Measurements from ENCODE around the gene HNRNPK.

The HNRNPK gene

GRCh38 chr9:83986765-83987401 lies 6.9 kb upstream of the HNRNPK start:
- H3K27me3 Mint-ChIP-seq: no peaks in the 10 kb centered on the region
- H3K4me3 Mint-ChIP-seq: peak overlapping the region; percentile 23
- H3K36me3 Mint-ChIP-seq (ENCODE audit: low read depth): peaks cover 49% of the 10 kb centered on the region
- peak overlapping the region; percentile 52 for H3K27ac Mint-ChIP-seq
- peaks cover 36% of the 10 kb centered on the region for H3K4me1 Mint-ChIP-seq (ENCODE audit: low read depth)
- no peaks in the 10 kb centered on the region for H3K9me3 Mint-ChIP-seq

GRCh38 chr9:83986195-83986594 lies 6.2 kb upstream of the HNRNPK start:
- Mint-ChIP-seq H3K36me3 (ENCODE audit: low read depth) (peaks cover 49% of the 10 kb centered on the region), H3K4me3 (no peak overlapping the region), H3K27ac (no peak overlapping the region), H3K27me3 (no peaks in the 10 kb centered on the region), H3K4me1 (ENCODE audit: low read depth) (peaks cover 41% of the 10 kb centered on the region), H3K9me3 (no peaks in the 10 kb centered on the region)

- Mint-ChIP-seq H3K36me3 (ENCODE audit: low read depth) (peaks cover 46% of the 10 kb centered on the region), H3K27me3 (no peaks in the 10 kb centered on the region), H3K4me3 (peak overlapping the region; percentile 95), H3K9me3 (no peaks in the 10 kb centered on the region), H3K4me1 (ENCODE audit: low read depth) (peaks cover 47% of the 10 kb centered on the region), H3K27ac (peak overlapping the region; percentile 99)
Measured at GRCh38 chr9:83981126-83981871, 1.3 kb upstream of the HNRNPK start.

GRCh38 chr9:83980395-83981125 lies 545 bp upstream of the HNRNPK start, which contains the start of gene RMI1:
Gene RMI1 (plus strand): TSS chr9:83980805. CDS start chr9:84000987, 20,182 bp downstream.
- H3K27me3 Mint-ChIP-seq: no peaks in the 10 kb centered on the region
- peaks cover 50% of the 10 kb centered on the region for H3K36me3 Mint-ChIP-seq (ENCODE audit: low read depth)
- H3K4me3 Mint-ChIP-seq: peak within 1 kb of the TSS; percentile 95
- no peaks in the 10 kb centered on the region for H3K9me3 Mint-ChIP-seq
- peak within 1 kb of the TSS; percentile 99 for H3K27ac Mint-ChIP-seq
- H3K4me1 Mint-ChIP-seq (ENCODE audit: low read depth): peaks cover 49% of the 10 kb centered on the region

GRCh38 chr9:83978992-83979811 lies 813 bp downstream of the HNRNPK start:
- peaks cover 64% of the 10 kb centered on the region for H3K36me3 Mint-ChIP-seq (ENCODE audit: low read depth)
- no peaks in the 10 kb centered on the region for H3K9me3 Mint-ChIP-seq
- peak overlapping the region; percentile 99 for H3K27ac Mint-ChIP-seq
- H3K4me3 Mint-ChIP-seq: peak overlapping the region; percentile 95
- H3K4me1 Mint-ChIP-seq (ENCODE audit: low read depth): peaks cover 60% of the 10 kb centered on the region
- no peaks in the 10 kb centered on the region for H3K27me3 Mint-ChIP-seq

GRCh38 chr9:83977196-83977595 lies 2.8 kb downstream of the HNRNPK start:
- peaks cover 64% of the 10 kb centered on the region for H3K4me1 Mint-ChIP-seq (ENCODE audit: low read depth)
- H3K36me3 Mint-ChIP-seq (ENCODE audit: low read depth): peaks cover 79% of the 10 kb centered on the region
- no peaks in the 10 kb centered on the region for H3K27me3 Mint-ChIP-seq
- peak overlapping the region; percentile 95 for H3K4me3 Mint-ChIP-seq
- no peaks in the 10 kb centered on the region for H3K9me3 Mint-ChIP-seq
- peak overlapping the region; percentile 99 for H3K27ac Mint-ChIP-seq

- H3K27me3 Mint-ChIP-seq: no peaks in the 10 kb centered on the region
- peaks cover 83% of the 10 kb centered on the region for H3K36me3 Mint-ChIP-seq (ENCODE audit: low read depth)
- H3K9me3 Mint-ChIP-seq: no peaks in the 10 kb centered on the region
- H3K27ac Mint-ChIP-seq: peak overlapping the region; percentile 65
- H3K4me3 Mint-ChIP-seq: peak overlapping the region; percentile 95
- H3K4me1 Mint-ChIP-seq (ENCODE audit: low read depth): peaks cover 63% of the 10 kb centered on the region
Measured at GRCh38 chr9:83976372-83976771, 3.6 kb downstream of the HNRNPK start.

GRCh38 chr9:83975300-83975699 lies 4.7 kb downstream of the HNRNPK start:
- Mint-ChIP-seq H3K36me3 (ENCODE audit: low read depth) (peaks cover 91% of the 10 kb centered on the region), H3K9me3 (no peaks in the 10 kb centered on the region), H3K4me1 (ENCODE audit: low read depth) (peaks cover 63% of the 10 kb centered on the region), H3K4me3 (peak overlapping the region; percentile 63), H3K27ac (peak overlapping the region; percentile 83), H3K27me3 (no peaks in the 10 kb centered on the region)

- H3K4me1 Mint-ChIP-seq (ENCODE audit: low read depth): peaks cover 65% of the 10 kb centered on the region
- peak overlapping the region; percentile 52 for H3K27ac Mint-ChIP-seq
- peaks cover 97% of the 10 kb centered on the region for H3K36me3 Mint-ChIP-seq (ENCODE audit: low read depth)
- no peaks in the 10 kb centered on the region for H3K27me3 Mint-ChIP-seq
- H3K4me3 Mint-ChIP-seq: no peak overlapping the region
- no peaks in the 10 kb centered on the region for H3K9me3 Mint-ChIP-seq
Measured at GRCh38 chr9:83972286-83972685, 7.7 kb downstream of the HNRNPK start.

- Mint-ChIP-seq H3K27me3 (no peaks in the 10 kb centered on the region), H3K9me3 (no peaks in the 10 kb centered on the region), H3K4me3 (no peak overlapping the region), H3K27ac (peak overlapping the region; percentile 52), H3K4me1 (ENCODE audit: low read depth) (peaks cover 57% of the 10 kb centered on the region), H3K36me3 (ENCODE audit: low read depth) (peaks cover 97% of the 10 kb centered on the region)
Measured at GRCh38 chr9:83971485-83971884, 8.5 kb downstream of the HNRNPK start.

- H3K36me3 Mint-ChIP-seq (ENCODE audit: low read depth): peaks cover 88% of the 10 kb centered on the region
- no peaks in the 10 kb centered on the region for H3K27me3 Mint-ChIP-seq
- peaks cover 38% of the 10 kb centered on the region for H3K4me1 Mint-ChIP-seq (ENCODE audit: low read depth)
- H3K4me3 Mint-ChIP-seq: no peak overlapping the region
- peak overlapping the region; percentile 36 for H3K27ac Mint-ChIP-seq
- H3K9me3 Mint-ChIP-seq: no peaks in the 10 kb centered on the region
Measured at GRCh38 chr9:83969602-83970001, 10.4 kb downstream of the HNRNPK start.

GRCh38 chr9:83967073-83967472 lies 12.9 kb downstream of the HNRNPK start:
- Mint-ChIP-seq H3K4me1 (ENCODE audit: low read depth) (peaks cover 17% of the 10 kb centered on the region), H3K36me3 (ENCODE audit: low read depth) (peaks cover 63% of the 10 kb centered on the region), H3K4me3 (no peak overlapping the region), H3K9me3 (no peaks in the 10 kb centered on the region), H3K27ac (peak overlapping the region; percentile 42), H3K27me3 (no peaks in the 10 kb centered on the region)

- Mint-ChIP-seq H3K4me1 (ENCODE audit: low read depth) (peaks cover 12% of the 10 kb centered on the region), H3K27ac (peak overlapping the region; percentile 77), H3K9me3 (no peaks in the 10 kb centered on the region), H3K4me3 (no peak overlapping the region), H3K36me3 (ENCODE audit: low read depth) (peaks cover 55% of the 10 kb centered on the region), H3K27me3 (no peaks in the 10 kb centered on the region)
Measured at GRCh38 chr9:83966209-83966582, 13.8 kb downstream of the HNRNPK start.

GRCh38 chr9:83965350-83966208 lies 14.4 kb downstream of the HNRNPK start:
- no peaks in the 10 kb centered on the region for H3K27me3 Mint-ChIP-seq
- H3K4me3 Mint-ChIP-seq: no peak overlapping the region
- H3K9me3 Mint-ChIP-seq: no peaks in the 10 kb centered on the region
- peak overlapping the region; percentile 77 for H3K27ac Mint-ChIP-seq
- H3K4me1 Mint-ChIP-seq (ENCODE audit: low read depth): peaks cover 12% of the 10 kb centered on the region
- peaks cover 48% of the 10 kb centered on the region for H3K36me3 Mint-ChIP-seq (ENCODE audit: low read depth)
